Measurements from ENCODE around the gene DUSP1.
"Not testable (repeated sequence)": the region's sequence is repeated elsewhere in the genome, so short reads cannot be mapped to it uniquely, and the experiment has no call there.

DUSP1 gene

DNA sequence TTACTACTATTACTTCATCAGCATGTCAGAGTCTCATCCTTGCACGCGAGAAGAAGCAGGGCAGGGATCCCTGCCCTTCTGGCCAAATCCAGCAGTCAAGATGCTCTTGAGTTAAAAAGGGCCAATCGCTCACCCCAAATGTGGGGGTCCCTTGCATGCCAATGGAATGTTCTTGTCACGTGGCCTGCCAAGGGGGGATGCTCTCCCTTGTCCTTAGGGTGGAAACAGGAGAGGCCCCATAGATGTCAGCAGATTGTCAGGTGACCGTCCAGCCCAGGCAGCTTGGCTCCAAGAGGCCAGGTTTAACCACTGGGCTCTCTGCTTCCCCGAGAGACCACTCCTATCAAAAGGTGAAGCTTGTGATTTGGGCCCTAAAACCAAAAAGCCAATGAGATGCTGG, 25.3 kb upstream of the DUSP1 start:
- no peak for DNase-seq

DNA sequence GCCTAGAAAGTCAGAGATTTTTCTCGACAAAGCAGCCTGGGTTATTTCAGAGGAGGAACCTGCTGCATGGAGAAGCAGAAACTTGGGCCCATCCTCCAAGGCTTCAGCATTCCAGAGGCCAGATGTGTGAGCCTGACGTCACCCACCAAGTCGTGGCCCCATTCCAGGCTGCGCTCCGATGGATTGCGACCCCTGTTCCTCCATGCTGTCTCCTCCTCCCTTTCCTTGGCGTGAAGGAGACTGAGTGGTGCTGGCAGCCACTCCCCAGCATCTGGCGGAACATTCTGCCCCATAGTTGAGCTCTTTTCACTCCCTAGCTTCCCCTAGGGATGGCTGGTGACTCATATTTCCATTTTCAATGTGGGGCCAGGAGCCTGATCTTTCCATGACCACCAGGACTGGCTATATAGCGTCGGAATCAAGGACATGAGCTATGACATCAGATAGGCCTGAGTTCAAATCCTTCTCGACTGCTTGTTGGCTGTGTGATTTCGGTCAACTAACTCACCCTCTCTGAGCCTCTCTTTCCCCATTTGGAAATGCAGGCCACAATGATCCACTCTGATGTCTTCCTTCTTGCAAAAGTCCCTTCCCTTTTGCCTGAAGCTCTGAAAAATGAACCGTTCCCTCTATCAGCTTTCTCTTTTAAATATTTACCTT, 24.5 kb upstream of the DUSP1 start:
- no peak for DNase-seq

DNA sequence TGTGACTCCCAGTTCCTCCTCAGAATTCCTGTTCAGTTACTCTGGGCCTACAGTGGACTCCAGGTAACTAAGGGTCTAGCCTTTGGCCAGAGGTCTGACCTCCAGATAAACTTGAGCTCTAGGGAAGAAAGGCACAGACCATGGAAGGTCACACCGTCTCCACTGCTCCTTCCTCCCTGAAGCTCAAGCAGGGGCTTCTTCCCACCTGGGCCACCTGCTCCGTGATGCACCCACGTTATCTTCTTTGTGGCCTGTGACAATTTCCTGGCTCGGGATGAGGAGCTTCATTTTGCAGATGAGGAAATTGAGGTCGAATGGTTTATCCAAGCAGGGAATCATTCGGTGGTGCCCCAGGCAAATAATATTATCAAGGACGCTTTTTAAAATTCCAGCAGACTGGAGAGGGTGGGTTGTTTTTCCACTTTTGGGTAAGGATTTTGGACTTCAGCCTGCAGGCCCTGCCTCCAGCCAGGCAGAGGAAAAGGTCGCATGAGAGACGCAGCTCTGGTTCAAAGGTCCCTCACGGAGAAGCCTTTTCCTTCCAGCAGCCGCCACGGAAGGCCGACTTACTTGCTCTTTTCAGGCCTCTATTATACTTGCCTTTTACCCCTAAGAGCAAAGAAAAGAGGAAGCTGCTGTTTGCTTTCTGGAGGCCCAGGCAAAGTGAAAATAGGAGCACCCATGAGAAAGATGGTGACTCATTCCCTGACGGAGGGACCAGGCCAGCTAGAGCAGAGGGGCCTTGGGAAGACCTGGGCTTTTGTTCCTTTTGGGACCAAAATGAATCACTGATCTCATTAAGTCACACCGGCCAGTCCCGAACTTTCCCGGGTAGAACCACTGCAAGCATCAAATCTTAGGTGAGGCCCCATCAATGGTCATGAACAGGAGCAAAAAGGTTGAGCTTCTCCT, 22.8 kb upstream of the DUSP1 start:
- no peak for DNase-seq

DNA sequence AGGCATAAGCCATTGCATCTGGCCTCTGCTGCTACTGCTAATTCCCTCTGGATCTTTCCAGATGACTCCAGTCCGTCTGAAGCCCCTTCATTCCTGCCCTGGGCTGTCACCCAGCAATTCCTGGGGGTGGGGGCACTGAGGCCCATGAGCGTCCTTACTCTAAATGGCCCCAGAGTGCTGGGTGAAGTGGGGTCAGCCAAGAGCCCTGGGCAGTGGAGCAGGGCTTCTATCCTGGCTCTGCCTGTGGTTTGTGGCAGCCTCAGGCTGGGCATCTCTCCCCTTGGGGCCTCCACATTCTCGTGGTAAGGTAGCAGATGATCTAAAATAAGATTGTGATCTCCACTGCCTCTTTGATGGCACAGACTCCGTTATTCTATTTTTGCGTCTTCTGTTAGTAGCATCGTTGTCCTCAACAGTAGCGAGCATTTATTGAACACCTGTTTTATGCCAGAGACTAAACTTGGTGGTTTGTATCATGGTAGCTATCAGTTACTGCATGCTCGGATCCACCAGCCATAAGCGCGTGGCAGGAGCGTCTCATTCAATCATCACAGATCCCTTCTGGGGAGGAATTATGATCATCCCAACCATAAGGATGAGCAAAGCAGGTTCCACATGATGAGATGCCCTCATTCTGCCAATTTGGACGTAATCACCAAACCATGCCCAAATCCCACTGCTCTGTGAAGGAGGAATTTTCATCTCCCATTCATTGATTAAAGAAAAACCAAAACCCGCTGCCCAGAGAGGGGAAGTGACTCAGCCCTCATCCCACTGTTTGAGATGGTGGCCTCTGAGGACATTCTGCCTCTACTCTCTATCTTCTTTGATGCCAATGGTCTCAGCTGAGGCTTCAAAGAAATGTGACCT, 21.9 kb upstream of the DUSP1 start:
- no peak for DNase-seq

DNA sequence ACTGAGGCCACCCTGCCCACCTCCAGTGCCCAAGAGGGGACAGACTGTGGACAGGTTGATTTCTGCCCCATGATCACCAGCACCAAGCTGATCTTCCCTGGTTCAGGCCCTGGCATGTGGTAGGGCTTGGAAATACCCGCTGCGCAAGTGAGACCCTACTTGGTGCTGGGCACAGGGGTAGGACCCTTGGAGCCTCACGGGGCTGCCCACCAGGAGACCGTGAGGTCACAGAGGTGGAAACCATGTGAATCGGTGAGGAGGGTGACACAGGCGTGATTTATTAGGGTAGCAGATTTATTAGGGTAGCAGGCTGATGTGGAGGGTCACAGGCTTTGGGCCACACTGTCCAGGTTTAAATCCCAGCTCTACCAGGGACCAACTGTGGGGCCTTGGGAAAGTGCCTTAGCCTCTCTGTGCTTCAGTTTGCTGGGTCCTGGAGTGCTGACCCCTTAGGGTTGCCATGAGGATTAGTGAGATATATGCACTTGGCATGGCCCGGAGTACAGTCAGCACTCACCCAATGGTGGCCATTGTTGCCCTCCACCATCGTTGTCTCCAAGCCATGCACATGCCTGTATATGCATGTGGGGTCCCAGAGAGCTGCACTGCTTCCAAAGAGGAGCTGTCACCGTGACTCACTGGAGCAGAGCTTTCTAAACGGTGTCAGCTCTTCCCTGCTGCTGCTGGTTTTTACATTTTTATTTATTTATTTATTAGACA, 20.9 kb upstream of the DUSP1 start:
- DNase-seq, result no peak

DNA sequence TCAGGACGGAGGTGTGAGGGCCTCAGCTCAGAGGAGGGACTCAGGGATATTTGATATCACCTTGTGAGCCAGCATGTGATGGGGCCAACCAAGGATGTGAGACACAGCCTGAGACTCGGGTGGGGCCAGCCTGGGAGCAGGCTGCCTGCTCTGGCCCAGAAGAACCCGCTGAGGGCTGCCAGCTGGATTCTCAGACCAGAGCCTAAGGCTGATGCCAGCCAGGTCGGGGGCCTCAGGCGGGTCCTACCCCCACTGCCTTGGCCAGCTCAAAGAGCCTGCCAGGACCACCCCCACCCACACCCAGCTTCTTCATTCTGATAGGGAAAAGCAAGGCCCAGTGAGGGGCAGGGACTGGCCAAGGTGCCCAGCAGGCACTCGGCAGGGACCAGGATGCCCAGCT, 20.3 kb upstream of the DUSP1 start:
- no peak for DNase-seq

DNA sequence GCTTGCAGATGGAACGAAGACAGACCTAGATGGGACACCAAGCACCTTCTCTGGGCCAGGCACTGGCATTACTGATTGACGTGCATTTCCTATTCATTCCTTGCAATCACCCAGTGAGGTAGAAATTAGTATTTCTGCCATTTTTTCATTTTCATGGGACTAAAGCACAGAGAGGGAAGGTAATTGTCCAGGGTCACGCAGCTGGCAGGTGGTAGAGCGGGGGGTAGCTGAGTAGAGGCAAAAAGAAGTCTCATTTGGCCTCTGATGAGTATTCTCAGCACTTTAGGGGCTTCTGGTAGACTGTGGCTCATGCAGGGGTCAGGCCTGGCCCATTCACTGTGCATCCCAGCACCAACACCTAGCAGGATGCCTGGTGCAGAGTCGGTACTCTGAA, 19.5 kb upstream of the DUSP1 start:
- DNase-seq, result no peak

DNA sequence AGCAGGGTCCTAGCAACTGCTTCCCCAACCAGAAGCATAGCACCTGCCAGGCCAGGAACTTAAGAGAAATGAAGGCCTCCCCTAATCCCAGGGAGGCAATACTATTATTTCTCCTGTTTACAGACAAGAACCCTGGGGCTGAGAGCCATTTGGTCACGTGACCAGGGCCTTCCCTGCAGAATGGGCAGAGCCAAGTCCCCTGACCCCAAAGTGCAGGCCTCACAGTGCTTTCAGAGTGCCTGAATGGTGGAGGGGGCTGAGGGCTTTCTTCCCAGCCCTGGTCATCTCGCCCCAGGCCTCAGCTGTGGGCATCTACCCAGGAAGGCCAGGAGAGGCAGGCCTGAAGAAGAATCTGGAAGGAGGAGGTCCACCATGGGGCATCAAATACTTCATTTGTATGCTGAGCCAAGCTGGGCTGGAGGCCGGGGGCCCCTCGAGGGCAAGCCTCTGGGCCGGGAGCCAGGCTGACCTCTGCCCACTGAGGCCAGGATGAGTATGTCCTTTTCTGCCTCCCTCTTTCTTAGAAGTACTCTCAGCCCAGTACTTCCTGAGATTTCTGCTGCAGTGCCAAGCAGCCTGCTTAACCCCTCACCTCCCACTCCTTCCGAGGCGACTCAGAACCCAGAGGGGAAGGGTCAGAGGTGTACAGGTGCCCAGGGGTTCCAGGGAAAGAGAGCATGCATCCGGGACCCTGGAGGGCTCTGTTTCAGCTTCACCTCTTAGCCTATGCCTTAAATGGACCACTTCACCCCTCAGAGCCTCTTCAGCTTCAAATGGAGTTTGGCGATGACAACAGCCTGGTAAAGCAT, 18.9 kb upstream of the DUSP1 start:
- DNase-seq, result no peak

DNA sequence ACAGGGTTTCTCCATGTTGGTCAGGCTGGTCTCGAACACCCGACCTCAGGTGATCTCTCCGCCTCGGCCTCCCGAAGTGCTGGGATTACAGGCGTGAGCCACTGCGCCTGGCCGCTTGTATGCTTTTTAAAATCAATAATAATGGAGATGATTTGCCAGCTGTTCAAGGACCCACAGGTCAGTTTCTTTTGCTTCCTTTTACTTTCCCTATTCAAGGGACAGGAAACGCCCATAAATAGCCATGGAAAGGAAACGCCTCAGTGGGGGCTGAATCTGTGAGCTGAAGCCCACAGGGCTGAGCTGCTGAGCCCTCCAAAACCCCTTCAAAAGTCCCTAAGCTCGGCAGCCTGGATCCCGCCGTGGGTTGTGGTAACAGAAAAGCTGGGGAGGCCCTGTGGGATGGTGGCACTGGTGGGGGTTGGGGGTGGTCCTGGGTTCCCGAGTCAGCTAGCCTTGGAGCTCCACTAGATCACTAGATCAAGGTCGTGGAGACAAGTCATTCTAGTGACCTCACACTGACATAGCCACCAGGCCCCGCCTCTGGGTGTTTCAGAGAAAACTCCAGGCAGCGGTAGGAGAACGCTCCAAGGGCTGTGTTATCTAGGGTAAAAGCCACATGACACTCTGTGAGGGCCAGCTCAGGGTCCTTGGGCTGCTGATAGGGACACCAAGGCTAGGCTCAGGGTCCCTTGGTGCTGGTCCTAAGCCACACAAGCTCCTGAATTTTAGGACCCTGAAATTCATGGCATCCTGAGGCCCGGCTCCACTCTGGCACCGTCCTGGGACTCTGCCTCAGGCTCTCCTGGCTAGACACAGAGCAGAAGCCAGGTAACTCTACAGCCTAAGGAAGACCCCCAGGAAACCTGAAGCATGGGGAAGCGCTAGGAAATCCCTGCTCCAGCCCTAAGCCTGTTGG, 18.0 kb upstream of the DUSP1 start:
- no peak for DNase-seq

DNA sequence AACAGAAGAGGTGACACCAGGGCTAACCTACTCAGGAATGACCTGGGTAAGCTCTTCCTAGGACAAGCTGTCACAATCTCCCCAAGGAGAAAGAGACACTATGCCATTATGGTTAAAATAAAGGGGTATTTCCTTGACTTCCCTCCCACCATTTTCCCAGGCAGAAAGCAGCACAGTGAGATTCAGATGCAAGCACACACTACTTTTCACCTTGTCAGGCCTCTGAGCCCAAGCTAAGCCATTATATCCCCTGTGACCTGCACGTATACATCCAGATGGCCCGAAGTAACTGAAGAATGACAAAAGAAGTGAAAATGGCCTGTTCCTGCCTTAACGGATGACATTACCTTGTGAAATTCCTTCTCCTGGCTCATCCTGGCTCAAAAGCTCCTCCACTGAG, 16.5 kb upstream of the DUSP1 start:
- not testable (repeated sequence) for DNase-seq

DNA sequence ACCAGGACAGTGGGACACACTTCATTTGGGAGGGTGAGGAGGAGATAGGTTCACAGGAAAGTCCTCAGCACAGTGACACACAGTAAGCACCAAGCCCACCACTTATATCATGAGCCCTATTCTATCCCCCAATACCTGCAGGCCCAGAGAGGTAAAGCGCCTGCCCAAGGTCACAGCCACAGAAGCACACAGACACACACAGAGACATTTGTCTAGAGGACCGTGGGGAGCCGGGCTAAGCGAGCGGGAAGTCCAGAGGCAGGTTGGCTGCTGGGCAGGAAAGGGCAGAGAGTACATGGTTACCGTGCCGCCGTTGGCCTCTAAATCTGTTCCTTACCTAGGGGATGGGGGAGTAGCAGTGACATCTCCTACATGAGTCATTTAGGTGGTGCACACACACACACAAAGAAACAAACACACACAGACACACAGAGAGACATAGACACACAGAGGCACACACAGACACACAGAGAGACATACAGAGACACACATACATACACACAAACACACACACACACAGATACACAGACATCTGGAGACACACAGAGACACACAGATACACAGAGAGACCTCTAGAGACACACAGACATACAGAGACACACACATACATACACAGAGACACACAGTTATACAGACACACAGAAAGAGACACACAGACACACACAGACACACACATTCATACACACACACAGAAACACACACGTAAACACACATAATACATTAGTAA, 15.9 kb upstream of the DUSP1 start:
- no peak for DNase-seq

DNA sequence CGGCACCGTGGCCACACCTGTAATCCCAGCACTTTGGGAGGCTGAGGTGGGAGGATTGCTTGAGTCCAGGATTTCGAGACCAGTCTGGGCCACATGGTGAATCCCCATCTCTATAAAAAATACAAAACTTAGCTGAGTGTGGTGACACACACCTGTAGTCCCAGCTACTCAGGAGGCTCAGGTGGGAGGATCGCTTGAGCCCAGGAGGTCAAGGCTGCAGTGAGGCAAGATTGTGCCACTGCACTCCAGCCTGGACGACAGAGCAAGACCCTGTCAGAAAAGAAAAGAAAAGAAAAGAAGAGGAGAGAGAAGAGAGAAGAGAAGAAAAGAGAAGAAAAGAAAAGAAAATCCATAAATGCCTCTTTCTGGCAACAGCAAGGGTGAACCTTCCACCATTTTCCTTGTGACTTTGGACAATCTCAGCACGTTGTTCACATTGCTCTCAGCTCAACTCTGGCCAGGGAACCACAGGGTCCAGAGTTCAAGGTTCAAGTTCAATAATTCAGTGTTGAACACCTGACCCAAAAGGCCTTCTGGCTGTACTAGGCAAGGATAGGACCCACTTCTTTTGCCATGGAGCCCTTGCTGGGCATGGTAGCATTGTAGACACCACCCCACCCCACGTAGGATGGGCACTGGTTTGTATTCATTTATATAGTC, 14.6 kb upstream of the DUSP1 start:
- no peak for DNase-seq

DNA sequence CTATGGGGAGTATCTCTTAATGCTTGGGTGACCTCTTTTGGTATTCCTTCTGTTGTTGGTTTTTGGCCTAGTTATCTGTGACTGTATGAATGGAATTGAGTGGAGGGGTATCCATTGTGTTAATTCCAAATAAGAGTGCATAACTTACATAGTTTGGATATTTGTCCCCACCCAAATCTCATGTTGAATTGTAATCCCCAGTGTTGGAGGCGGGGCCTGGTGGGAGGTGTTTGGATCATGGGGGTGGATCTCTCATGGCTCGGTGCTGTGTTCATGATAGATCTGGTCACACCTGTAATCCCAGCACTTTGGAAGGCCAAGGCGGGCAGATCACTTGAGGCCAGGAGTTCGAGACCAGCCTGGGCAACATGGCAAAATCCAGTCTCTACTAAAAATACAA, 13.2 kb upstream of the DUSP1 start:
- DNase-seq, result not testable (repeated sequence)

DNA sequence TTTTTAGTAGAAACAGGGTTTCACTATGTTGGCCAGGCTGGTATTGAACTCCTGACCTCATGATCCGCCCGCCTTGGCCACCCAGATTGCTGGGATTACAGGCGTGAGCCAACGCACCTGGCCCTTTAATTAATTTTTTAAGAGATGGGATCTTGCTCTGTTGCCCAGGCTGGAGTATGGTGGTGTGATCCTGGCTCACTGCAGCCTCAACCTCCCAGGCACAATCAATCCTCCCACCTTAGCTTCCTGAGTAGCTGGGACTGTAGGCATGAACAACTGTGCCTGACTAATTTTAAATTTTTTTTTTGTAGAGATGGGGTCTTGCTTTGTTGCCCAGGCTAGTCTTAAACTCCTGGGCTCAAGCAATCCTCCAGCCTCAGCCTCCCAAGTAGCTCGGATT, 12.3 kb upstream of the DUSP1 start:
- not testable (repeated sequence) for DNase-seq

DNA sequence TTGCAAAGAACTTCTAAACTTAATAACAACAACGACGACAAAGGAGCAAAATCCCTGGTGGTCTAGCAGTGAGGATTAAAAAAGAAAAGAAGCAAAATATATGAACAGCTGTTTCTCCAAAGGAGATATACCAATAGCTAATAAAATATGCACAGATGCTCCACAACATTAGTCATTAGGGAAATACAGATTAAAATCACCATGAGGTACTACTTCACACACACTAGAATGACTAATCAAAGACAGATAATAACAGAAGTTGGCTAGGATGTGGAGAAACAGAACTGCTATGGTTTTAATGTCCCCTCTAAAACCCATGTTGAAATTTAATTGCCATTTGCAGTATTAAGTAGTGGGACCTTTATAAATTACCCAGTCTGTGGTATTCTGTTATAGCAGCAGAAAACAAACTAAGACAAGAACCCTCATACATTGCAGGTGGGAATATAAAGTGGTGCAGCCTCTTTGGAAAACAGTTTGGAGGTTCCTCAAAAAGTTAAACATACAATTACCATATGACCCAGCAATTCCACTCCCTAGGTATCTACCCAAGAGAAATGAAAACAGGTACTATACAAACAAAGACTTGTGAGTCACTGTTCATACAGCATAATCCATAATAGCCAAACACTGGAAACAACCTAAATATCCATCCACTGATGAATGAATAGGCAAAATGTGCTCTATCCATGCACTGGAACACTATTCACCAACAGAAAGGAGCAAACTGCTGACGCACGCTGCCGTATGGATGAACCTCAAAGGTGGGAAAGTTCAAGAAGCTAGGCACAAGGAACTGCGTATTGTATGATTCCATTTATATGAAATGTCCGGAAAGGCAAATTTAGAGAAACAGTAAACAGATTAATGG, 11.4 kb upstream of the DUSP1 start:
- DNase-seq, result no peak

DNA sequence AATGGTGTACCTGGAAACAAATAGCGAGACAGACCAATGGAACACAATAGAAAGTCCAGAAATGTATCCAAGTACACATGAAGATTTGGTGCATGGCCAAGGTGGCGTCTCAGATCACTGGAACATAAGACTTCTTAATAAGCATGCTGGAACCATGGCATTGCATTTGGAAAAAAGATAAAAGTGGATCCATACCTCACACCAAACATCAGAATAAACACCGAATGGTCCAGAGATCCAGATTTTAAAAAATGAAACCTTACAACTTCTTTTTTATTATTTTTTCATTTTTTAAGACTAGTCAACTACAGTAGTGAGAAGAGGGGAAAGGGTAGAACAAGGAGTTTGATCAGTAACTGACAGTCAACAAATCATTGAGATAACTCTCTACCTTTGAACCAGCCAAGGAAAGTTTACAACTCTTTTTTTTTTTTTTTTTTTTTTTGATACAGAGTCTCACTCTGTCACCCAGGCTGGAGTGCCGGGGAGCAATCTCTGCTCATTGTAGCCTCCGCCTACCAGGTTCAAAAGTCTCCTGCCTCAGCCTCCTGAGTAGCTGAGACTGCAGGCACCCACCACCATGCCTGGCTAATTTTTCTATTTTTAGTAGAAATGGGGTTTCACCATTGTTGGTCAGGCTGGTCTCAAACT, 8.8 kb upstream of the DUSP1 start:
- DNase-seq, result no peak

DNA sequence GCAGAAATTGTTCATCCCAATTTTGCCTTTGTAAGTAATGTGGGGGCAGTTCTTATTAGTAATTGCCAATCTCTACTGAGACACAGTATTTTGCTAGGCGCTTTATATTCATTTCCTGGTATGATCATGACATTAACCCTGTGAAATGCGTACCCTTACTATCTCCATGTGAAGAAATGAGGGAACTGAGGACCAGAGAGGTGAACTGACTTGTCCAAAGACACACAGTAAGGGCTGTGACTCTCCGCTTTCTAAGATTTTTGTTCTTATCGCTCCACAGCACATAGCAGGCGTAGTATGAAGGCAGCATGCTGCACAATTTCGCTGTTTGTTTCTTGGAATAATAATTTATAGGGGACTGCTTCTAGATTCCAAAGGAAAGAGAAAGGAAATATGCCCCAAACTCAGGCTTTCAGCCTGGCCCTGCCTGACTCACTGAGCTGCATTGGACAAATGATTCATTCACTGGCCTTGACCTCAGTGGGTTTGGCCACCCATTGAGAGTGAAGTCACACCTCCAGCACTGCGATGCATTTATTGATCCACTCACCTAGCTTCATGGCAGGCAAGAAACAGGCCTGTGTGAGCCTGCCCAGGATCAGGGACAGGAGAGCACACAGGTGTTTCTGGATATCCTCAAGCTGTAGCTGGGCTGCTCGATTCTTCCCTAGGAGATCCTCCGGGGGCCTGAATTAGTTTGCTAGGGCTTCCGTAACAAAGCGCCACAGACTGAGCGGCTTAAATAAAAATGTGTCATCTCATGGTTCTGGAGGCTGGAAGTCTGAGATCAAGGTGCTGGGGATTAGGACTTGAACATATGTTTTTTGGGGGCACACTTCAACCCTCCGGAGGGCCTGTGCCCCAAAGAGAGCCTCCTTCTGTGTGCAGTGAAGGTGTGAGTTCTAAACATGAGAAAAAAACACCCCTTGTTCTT, 7.2 kb upstream of the DUSP1 start:
- DNase-seq, result no peak

All from CD4-positive, alpha-beta T cell treated with Interleukin-6 for 4 hours (primary cell).